Skeletal muscle tissue (tissue), 4 donors: ENCODE results near the gene KRT32. TPM values are rescaled to one million over a fixed set of nuclear protein-coding genes. Genes with fewer than 3 reads are reported as not detected.

Source experiments
- H3K27ac ChIP-seq: one replicate; pipeline ENCODE4 v1.7.0; 2013; ENCODE audit warnings: mild to moderate bottlenecking, low read depth, low read length, inconsistent platforms
- H3K27me3 ChIP-seq, 3 donors: one replicate each; pipeline ENCODE4 v1.7.0; 2013; ENCODE audit warnings: low read length in 3 of 3; ENCODE audit not compliant: control insufficient read depth in 3 of 3, insufficient read depth in 3 of 3
- H3K36me3 ChIP-seq, 3 donors: one replicate each; pipeline ENCODE4 v1.7.0; 2013; ENCODE audit warnings: low read length in 3 of 3; ENCODE audit not compliant: control insufficient read depth in 3 of 3, insufficient read depth in 3 of 3
- H3K4me1 ChIP-seq, 3 donors: one replicate each; pipeline ENCODE4 v1.7.0; 2013; ENCODE audit warnings: low read length in 3 of 3, mild to moderate bottlenecking in 3 of 3; ENCODE audit not compliant: control insufficient read depth in 3 of 3, insufficient read depth in 3 of 3
- H3K4me3 ChIP-seq, 3 donors: one replicate each; pipeline ENCODE4 v1.7.0; 2013; ENCODE audit warnings: low read length in 3 of 3
- H3K9ac ChIP-seq, 3 donors: one replicate each; pipeline ENCODE4 v1.7.0; 2013; ENCODE audit warnings: low read length in 3 of 3, mild to moderate bottlenecking in 3 of 3, moderate library complexity in 2 of 3, low read depth in 1 of 3
- H3K9me3 ChIP-seq, 3 donors: one replicate each; pipeline ENCODE4 v1.7.0; 2013; ENCODE audit warnings: low read length in 3 of 3; ENCODE audit not compliant: control insufficient read depth in 3 of 3
- total RNA-seq: library from RNA; depleted of rRNA; stranded (reverse); fragments of >200 nt; gene quantifications from one replicate; pipeline ENCODE4 v1.2.3, GENCODE V29; 2014
- donor health status: Osteomylitis.

The KRT32 gene
- total RNA-seq, 1 donor from 2014 or later: not detected

DNA sequence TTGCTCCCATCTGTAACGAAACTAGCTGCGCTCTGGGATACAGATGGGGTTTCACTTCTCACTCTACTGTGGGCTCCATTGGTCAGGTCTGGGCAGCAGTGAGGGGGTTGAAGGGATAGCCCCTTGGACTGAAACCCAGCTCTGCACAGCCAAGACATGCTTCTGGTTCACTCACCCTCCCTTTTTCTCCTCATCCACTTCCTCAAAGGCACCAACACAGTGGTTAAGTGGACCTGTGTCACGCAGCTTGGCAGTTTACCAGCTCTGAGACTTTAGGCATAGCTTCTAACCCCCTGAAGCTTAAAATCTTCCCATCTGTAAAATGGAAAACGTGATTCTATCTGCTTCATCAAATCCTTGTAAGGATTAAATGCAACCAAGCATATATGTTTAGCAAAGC, 14.9 kb downstream of the KRT32 start:
- Histone ChIP-seq H3K4me1 (no peaks in the 10 kb centered on the region), H3K9me3 (no peaks in the 10 kb centered on the region), H3K4me3 (no peak overlapping the region), H3K27ac (no peak overlapping the region), H3K27me3 (peaks cover 0 to 18% (median 10%) of the 10 kb centered on the region in 3 donors), H3K36me3 (no peaks in the 10 kb centered on the region), H3K9ac (no peak overlapping the region)

DNA sequence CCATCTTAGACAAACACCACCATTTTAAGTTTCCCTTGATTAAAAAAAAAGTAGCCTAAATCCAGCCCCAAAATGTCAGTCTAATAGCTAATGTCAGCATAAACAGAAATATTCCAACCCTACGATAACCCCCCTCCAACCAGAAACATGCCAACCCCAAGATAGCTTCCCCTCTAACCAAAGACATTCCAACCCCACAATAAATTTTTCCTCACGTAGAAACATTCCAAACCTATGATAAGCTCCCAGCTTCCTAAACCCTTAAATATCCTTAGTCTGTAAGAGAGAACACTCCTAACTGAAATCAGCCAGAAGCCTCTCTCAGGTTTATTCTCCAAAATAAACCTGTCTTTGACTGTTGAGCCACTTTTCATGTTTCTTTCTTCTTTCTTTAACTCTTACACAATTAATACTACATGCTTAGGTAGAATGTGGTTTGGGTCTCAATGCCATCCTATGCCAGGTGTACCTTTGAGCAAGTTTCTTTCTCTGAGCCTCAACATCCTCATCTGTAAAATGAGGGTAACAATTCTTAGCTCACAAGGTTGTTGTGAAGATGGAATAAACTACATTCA, 15.9 kb downstream of the KRT32 start:
- no peaks in the 10 kb centered on the region for H3K9me3 ChIP-seq
- H3K27me3 ChIP-seq: peaks cover 0 to 13% (median 10%) of the 10 kb centered on the region in 3 donors
- no peak overlapping the region for H3K4me3 ChIP-seq
- H3K4me1 ChIP-seq: no peaks in the 10 kb centered on the region
- H3K27ac ChIP-seq: no peak overlapping the region
- H3K9ac ChIP-seq: no peak overlapping the region
- H3K36me3 ChIP-seq: no peaks in the 10 kb centered on the region

DNA sequence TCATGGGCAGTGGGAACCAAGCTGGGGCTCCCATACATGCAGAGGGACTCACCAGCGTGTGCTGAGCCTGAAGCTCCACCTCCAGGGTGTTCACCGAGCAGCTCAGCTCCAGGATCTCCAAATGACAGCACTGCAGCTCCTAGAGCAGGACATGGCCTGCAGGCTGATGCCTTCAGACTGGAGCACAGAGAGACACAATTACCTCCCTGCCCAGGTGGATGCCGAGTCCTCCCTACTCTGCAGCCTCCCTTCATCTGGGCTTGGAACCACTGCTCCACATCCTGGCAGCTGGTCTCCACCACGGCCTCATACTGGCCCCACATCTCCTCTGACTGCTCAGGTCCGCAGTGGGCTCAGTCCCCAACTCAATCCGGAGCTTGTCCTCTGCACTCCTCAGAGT, 18.2 kb downstream of the KRT32 start:
- Histone ChIP-seq H3K36me3 (no peaks in the 10 kb centered on the region), H3K4me3 (no peak overlapping the region), H3K27me3 (peaks cover 0 to 16% (median 12%) of the 10 kb centered on the region in 3 donors), H3K9me3 (no peaks in the 10 kb centered on the region), H3K27ac (no peak overlapping the region), H3K4me1 (no peaks in the 10 kb centered on the region), H3K9ac (no peak overlapping the region)

DNA sequence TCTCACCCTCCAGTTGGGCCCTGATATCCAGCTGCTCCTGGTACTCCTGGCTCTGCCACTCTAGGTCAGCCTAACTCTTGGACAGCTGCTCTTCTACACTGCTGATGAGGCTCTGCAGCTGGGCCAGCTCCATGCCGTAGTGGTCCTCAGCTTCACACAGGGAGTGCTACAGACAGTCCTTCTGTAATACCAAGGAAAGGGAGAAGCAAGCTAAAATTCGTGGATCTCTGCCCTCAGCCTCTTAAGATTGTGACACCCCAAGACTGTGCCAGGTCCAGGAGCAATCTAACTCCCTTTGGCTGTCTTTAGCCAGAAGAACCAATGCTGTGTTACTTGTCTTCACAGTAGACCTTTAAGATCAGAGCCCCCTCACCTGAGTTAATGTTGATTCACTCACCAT, 18.7 kb downstream of the KRT32 start:
- no peak overlapping the region for H3K27ac ChIP-seq
- H3K4me1 ChIP-seq: no peaks in the 10 kb centered on the region
- H3K4me3 ChIP-seq: no peak overlapping the region
- no peaks in the 10 kb centered on the region for H3K9me3 ChIP-seq
- H3K9ac ChIP-seq: no peak overlapping the region
- H3K27me3 ChIP-seq: peaks cover 0 to 16% (median 12%) of the 10 kb centered on the region in 3 donors
- H3K36me3 ChIP-seq: no peaks in the 10 kb centered on the region

DNA sequence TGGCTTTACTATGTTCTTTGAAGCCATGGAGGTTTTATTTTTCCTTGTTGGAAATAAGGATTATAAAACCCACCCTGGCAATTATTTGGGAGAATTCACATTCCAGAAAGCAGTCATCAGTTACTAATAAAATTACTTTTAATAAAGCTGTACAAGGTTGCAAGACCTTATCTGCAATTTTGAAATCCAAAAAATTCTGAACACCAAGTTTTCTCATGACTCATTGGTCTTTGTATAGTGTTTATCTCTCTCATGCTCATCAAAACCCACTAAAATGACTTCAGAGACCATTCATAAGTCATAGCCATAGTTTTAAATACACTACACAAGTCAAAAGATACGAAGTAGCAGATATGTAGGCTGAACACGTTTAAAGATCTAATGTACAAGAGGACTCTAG, 20.4 kb downstream of the KRT32 start:
- no peak overlapping the region for H3K4me3 ChIP-seq
- no peak overlapping the region for H3K27ac ChIP-seq
- H3K9me3 ChIP-seq: no peaks in the 10 kb centered on the region
- H3K27me3 ChIP-seq: peaks cover 0 to 16% (median 10%) of the 10 kb centered on the region in 3 donors
- no peaks in the 10 kb centered on the region for H3K36me3 ChIP-seq
- H3K9ac ChIP-seq: no peak overlapping the region
- no peaks in the 10 kb centered on the region for H3K4me1 ChIP-seq

DNA sequence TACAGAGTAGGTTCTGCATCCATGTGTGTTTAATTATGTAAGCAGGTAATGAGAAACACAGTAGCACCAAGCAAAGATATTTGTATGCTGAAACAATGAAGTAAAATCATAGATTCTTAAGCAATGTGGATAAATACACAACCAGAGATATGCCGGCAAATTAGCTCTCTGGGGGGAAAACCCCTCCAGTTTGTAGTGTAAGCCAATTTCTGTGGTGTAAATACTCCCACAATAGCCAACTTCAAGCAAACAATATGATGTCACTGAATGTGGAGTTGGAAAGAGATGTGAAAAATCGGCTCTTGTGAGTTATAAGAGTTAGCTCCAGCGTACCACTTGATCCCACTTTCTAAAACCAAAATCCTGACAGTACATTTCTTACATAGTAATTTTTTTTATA, 22.5 kb downstream of the KRT32 start:
- Histone ChIP-seq H3K27ac (no peak overlapping the region), H3K9me3 (no peaks in the 10 kb centered on the region), H3K9ac (no peak overlapping the region), H3K4me1 (no peaks in the 10 kb centered on the region), H3K27me3 (peaks cover 3 to 24% (median 10%) of the 10 kb centered on the region in 3 donors), H3K36me3 (no peaks in the 10 kb centered on the region), H3K4me3 (no peak overlapping the region)

DNA sequence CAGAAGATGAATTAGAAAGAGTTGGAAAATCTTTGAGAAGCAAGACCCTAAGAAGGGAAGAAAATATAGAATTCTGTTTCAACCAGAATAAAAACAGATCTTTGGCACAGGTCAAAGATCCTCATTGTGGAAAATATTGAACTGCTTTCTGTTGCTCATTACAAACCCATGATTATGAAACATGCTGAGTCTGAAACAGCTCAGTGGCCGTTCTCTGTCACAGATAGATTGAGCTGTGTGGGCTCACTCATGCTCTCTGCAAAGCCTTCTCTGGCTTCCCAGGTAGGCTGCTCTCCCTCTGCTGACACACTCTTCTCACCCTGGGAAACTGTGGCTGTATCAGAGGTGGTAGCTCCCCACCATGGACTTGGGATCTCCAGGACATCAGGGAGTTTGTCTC, 23.0 kb downstream of the KRT32 start:
- H3K9me3 ChIP-seq: no peaks in the 10 kb centered on the region
- no peak overlapping the region for H3K4me3 ChIP-seq
- H3K27ac ChIP-seq: no peak overlapping the region
- no peaks in the 10 kb centered on the region for H3K4me1 ChIP-seq
- no peak overlapping the region for H3K9ac ChIP-seq
- H3K36me3 ChIP-seq: no peaks in the 10 kb centered on the region
- H3K27me3 ChIP-seq: peaks cover 3 to 24% (median 10%) of the 10 kb centered on the region in 3 donors

DNA sequence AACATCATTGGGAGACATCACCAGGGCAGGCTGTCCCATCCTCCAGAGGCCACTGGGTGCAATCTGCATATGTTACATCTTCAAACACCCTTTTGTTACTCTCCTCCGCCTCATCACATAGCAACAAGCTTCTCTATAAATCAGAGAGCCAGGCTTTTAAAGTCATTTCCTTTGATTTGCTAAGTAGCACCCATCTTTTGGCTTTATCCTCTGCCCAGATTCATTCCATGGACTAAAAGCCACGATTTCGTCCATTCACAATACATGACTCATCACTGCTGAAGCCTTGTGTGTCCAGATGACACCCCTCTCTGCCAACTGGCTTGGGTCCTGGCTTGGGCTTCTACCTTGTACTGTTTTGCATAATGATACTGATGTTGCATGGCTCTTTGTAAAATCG, 24.4 kb downstream of the KRT32 start:
- H3K27ac ChIP-seq: no peak overlapping the region
- H3K9ac ChIP-seq: no peak overlapping the region
- no peaks in the 10 kb centered on the region for H3K9me3 ChIP-seq
- no peaks in the 10 kb centered on the region for H3K36me3 ChIP-seq
- no peaks in the 10 kb centered on the region for H3K4me1 ChIP-seq
- H3K4me3 ChIP-seq: no peak overlapping the region
- H3K27me3 ChIP-seq: peaks cover 3 to 13% (median 5%) of the 10 kb centered on the region in 3 donors

DNA sequence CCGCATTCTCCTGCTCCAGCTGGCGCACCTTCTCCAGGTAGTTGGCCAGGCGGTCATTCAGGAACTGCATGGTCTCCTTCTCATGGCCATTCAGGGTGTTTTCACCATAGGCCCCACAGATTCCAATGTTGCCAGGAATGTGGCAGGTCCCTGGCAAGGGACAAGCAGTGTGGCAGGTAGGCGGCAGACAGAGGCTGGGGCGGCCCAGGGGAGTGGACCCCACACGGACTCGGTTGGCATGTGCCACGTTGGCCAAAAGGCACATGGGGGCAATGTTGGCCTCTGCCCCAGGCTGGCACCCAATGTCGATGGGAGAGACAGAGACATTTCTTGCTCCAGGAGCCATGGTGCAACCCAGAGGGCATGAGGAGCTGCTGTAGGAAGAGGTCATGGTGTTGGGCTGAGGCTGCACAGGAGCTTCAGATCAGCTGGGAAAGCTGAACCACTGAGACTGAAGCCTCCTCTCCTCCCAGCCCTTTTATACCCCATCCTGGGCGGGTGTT, 26.6 kb downstream of the KRT32 start, which contains the start of gene KRT38:
Gene KRT38 (minus strand): TSS at position 453 of the 503 bp plus-strand sequence. CDS start 62 bp downstream, at position 391.
- Histone ChIP-seq H3K4me1 (no peaks in the 10 kb centered on the region), H3K27ac (no peak within 1 kb of the TSS), H3K4me3 (no peak within 1 kb of the TSS), H3K9me3 (no peaks in the 10 kb centered on the region), H3K9ac (no peak within 1 kb of the TSS), H3K36me3 (no peaks in the 10 kb centered on the region), H3K27me3 (peaks cover 3 to 11% (median 3%) of the 10 kb centered on the region in 3 donors)

DNA sequence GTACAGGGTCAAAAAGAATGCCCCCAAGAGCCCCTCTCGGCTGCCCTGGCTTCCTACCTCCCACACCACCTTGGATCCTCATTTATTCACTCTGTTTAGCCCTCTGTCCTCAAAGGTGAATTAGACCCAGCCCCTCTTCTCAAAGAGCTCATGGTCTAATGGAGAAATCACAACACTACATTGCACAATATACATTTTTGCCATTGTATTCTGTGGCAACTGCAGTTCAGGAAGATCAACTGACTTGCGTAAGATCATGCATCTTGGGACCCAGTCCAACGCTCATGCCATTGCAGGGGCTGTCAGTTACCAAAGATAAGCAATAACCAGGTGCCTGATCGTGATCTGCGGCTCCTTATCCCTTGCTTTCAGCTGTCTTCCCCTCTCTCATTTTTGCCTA, 27.8 kb downstream of the KRT32 start:
- Histone ChIP-seq H3K4me3 (no peak overlapping the region), H3K9ac (no peak overlapping the region), H3K9me3 (no peaks in the 10 kb centered on the region), H3K27ac (no peak overlapping the region), H3K27me3 (peaks cover 3 to 11% (median 3%) of the 10 kb centered on the region in 3 donors), H3K36me3 (no peaks in the 10 kb centered on the region), H3K4me1 (no peaks in the 10 kb centered on the region)
